C4-2B (cell line): Measurements from ENCODE around the gene INTS6L.

Source experiments
- CTCF ChIP-seq: fragments of 450-650 bp; conservative IDR thresholded peaks from 2 replicates; pipeline ENCODE4 v1.5.1; 2017; ENCODE audit warnings: mild to moderate bottlenecking
- ZFX ChIP-seq: fragments of 450-650 bp; IDR thresholded peaks from 2 replicates; pipeline ENCODE4 v1.6.1; 2017

GRCh38 chrX:135605906-135606305 lies 85.4 kb downstream of the INTS6L start:
- TF ChIP-seq CTCF (no peak), ZFX (no peak)
